H9 (cell line): ENCODE results near the gene ABCC2. TPM values are rescaled to one million over a fixed set of nuclear protein-coding genes. Genes with fewer than 3 reads are reported as not detected.

Experiments used
- DNase-seq: peaks from one replicate; pipeline ENCODE4 v3.0.0-alpha.2; 2017
- H2AFZ ChIP-seq: one replicate; pipeline ENCODE4 v1.6.1; 2013; ENCODE audit warnings: mild to moderate bottlenecking, low read length, control low read depth, moderate library complexity
- H2AK5ac ChIP-seq: 2 replicates; pipeline ENCODE4 v1.6.1; 2013; ENCODE audit warnings: low read length, control low read depth, mixed read lengths; ENCODE audit not compliant: insufficient read length
- H2BK120ac ChIP-seq: one replicate; pipeline ENCODE4 v1.6.1; 2013; ENCODE audit warnings: low read depth, mild to moderate bottlenecking, low read length, control low read depth, inconsistent platforms; ENCODE audit not compliant: poor library complexity, severe bottlenecking
- H2BK12ac ChIP-seq: 2 replicates; pipeline ENCODE4 v1.6.1; 2013; ENCODE audit warnings: low read length, control low read depth, mixed read lengths, low read depth; ENCODE audit not compliant: insufficient read length
- H2BK15ac ChIP-seq: 2 replicates; pipeline ENCODE4 v1.6.1; 2013; ENCODE audit warnings: low read depth, low read length, control low read depth
- H2BK20ac ChIP-seq: one replicate; pipeline ENCODE4 v1.6.1; 2013; ENCODE audit warnings: low read depth, mild to moderate bottlenecking, low read length, control low read depth, inconsistent platforms; ENCODE audit not compliant: poor library complexity, severe bottlenecking
- H2BK5ac ChIP-seq: 2 replicates; pipeline ENCODE4 v1.6.1; 2013; ENCODE audit warnings: low read length, control low read depth, mixed read lengths; ENCODE audit not compliant: insufficient read length
- H3K14ac ChIP-seq: 2 replicates; pipeline ENCODE4 v1.6.1; 2013; ENCODE audit warnings: low read length, control low read depth; ENCODE audit not compliant: insufficient read depth
- H3K18ac ChIP-seq: 2 replicates; pipeline ENCODE4 v1.6.1; 2013; ENCODE audit warnings: low read depth, mild to moderate bottlenecking, mixed read lengths, low read length, control low read depth; ENCODE audit not compliant: insufficient read length
- H3K23ac ChIP-seq: 2 replicates; pipeline ENCODE4 v1.6.1; 2013; ENCODE audit warnings: low read length, control low read depth, mixed read lengths, low read depth; ENCODE audit not compliant: insufficient read length
- H3K23me2 ChIP-seq: 2 replicates; pipeline ENCODE4 v1.6.1; 2013; ENCODE audit warnings: low read depth, mild to moderate bottlenecking, mixed read lengths, low read length, control low read depth; ENCODE audit not compliant: insufficient read length, poor library complexity, severe bottlenecking
- H3K27ac ChIP-seq: 2 replicates; pipeline ENCODE4 v1.5.1; 2013; ENCODE audit warnings: low read length, control low read depth, mixed read lengths, low read depth; ENCODE audit not compliant: insufficient read length
- H3K27me3 ChIP-seq: 2 replicates; pipeline ENCODE4 v1.6.1; 2013; ENCODE audit warnings: low read length, control low read depth, inconsistent platforms; ENCODE audit not compliant: insufficient read depth
- H3K4ac ChIP-seq: 2 replicates; pipeline ENCODE4 v1.6.1; 2013; ENCODE audit warnings: low read depth, mild to moderate bottlenecking, control low read depth, inconsistent platforms, low read length, moderate library complexity
- H3K4me1 ChIP-seq: 2 replicates; pipeline ENCODE4 v1.6.1; 2013; ENCODE audit warnings: low read length, control low read depth, inconsistent platforms; ENCODE audit not compliant: insufficient read depth
- H3K4me2 ChIP-seq: 2 replicates; pipeline ENCODE4 v1.6.1; 2013; ENCODE audit warnings: low read length, control low read depth, mixed read lengths; ENCODE audit not compliant: insufficient read length, insufficient read depth
- H3K56ac ChIP-seq: 2 replicates; pipeline ENCODE4 v1.6.1; 2013; ENCODE audit warnings: low read depth, mild to moderate bottlenecking, mixed read lengths, low read length, control low read depth; ENCODE audit not compliant: insufficient read length
- H3K79me1 ChIP-seq: 2 replicates; pipeline ENCODE4 v1.6.1; 2013; ENCODE audit warnings: low read depth, mild to moderate bottlenecking, moderate library complexity, low read length, control low read depth, inconsistent platforms; ENCODE audit not compliant: insufficient read depth, poor library complexity, severe bottlenecking
- H3K79me2 ChIP-seq: 2 replicates; pipeline ENCODE4 v1.6.1; 2013; ENCODE audit warnings: low read length, control low read depth, inconsistent platforms; ENCODE audit not compliant: insufficient read depth
- H3K9ac ChIP-seq: 2 replicates; pipeline ENCODE4 v1.6.1; 2013; ENCODE audit warnings: low read length, control low read depth, mixed read lengths; ENCODE audit not compliant: insufficient read length; ENCODE audit errors: extremely low read depth
- H3K9me3 ChIP-seq: one replicate; pipeline ENCODE4 v1.6.1; 2013; ENCODE audit warnings: low read depth, low read length, inconsistent platforms; ENCODE audit not compliant: control insufficient read depth
- H3T11ph ChIP-seq: one replicate; pipeline ENCODE4 v1.6.1; 2013; ENCODE audit warnings: mild to moderate bottlenecking, low read length, control low read depth, inconsistent platforms
- H4K20me1 ChIP-seq: one replicate; pipeline ENCODE4 v1.6.1; 2013; ENCODE audit not compliant: control insufficient read depth, insufficient read length, insufficient read depth
- H4K5ac ChIP-seq: 2 replicates; pipeline ENCODE4 v1.6.1; 2013; ENCODE audit warnings: low read depth, mild to moderate bottlenecking, mixed read lengths, low read length, control low read depth; ENCODE audit not compliant: insufficient read length
- H4K8ac ChIP-seq: replicated peaks from 2 replicates; pipeline ENCODE4 v1.6.1; 2013; ENCODE audit warnings: low read length, control low read depth, mixed read lengths, low read depth; ENCODE audit not compliant: insufficient read length
- H4K91ac ChIP-seq: 2 replicates; pipeline ENCODE4 v1.6.1; 2013; ENCODE audit warnings: low read depth, mild to moderate bottlenecking, moderate library complexity, mixed read lengths, low read length, control low read depth; ENCODE audit not compliant: insufficient read length
- H3K27ac Mint-ChIP-seq, 3 experiments: 2 replicates in 2 of 3; 3 replicates in 1 of 3; pipeline ENCODE4 v1.8.0; 2020 to 2021; ENCODE audit warnings: mixed read lengths in 3 of 3, mild to moderate bottlenecking in 1 of 3, moderate library complexity in 1 of 3
- H3K27me3 Mint-ChIP-seq: 2 replicates; pipeline ENCODE4 v1.8.0; 2021; ENCODE audit warnings: low read depth, mild to moderate bottlenecking, moderate library complexity, mixed read lengths
- H3K36me3 Mint-ChIP-seq, 3 experiments: 2 replicates in 2 of 3; 3 replicates in 1 of 3; pipeline ENCODE4 v1.8.0; 2020 to 2021; ENCODE audit warnings: low read depth in 3 of 3, mixed read lengths in 3 of 3; ENCODE audit not compliant: insufficient read depth in 1 of 3
- H3K4me1 Mint-ChIP-seq, 2 experiments: 2 replicates each; pipeline ENCODE4 v1.8.0; 2020; ENCODE audit warnings: mixed read lengths in 2 of 2
- H3K4me3 Mint-ChIP-seq, 2 experiments: 2 replicates in 1 of 2; 3 replicates in 1 of 2; pipeline ENCODE4 v1.8.0; 2020 to 2021; ENCODE audit warnings: mild to moderate bottlenecking in 2 of 2, mixed read lengths in 2 of 2, moderate library complexity in 1 of 2
- H3K9me3 Mint-ChIP-seq, 2 experiments: 2 replicates in 1 of 2; 3 replicates in 1 of 2; pipeline ENCODE4 v1.8.0; 2020; ENCODE audit warnings: mild to moderate bottlenecking in 2 of 2, mixed read lengths in 2 of 2, moderate library complexity in 1 of 2
- WGBS: extraction: QIAGEN DNeasy Blood & Tissue Kit; methylation state at CpG from one replicate; pipeline ENCODE4 v1.1.7; 2013; ENCODE audit warnings: missing lambda C conversion rate, low lambda C conversion rate, mixed read lengths; ENCODE audit not compliant: insufficient read length; ENCODE audit errors: extremely low coverage; 5-methylcytosine and 5-hydroxymethylcytosine counted together
- total RNA-seq: library from RNA; stranded (reverse); gene quantifications from 2 replicates; pipeline ENCODE4 v1.2.1, GENCODE V29; 2021
- TF ChIP-seq, protein P1 (sequence below): fragments of 200-600 bp; sonication (generic); conservative IDR thresholded peaks from 3 replicates; pipeline ENCODE4 v1.8.0; 2021; ENCODE audit warnings: antibody characterized with exemption, mild to moderate bottlenecking

Gene ABCC2
- total RNA-seq, 1 experiment from 2014 or later, result 0.68 TPM

DNA sequence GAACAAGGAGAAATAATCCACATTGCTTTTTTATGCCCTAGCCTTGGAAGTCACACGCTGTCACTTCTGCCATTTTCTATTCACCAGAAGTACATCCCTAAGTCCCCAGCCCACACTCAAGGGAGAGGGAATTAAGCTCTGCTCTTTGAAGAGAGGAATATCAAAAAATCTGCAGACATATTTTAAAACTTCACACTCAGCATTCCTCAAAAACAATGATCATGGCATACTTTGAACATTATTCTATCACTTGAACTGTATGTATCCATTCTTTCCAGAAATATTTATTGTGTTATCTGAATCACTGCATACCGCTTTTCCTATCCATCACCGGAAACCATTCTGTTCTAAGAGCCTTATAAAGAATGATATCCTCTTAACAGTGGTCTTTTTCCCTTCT lies 9.4 kb downstream of the ABCC2 start:
- no peaks in the 10 kb centered on the region for H3K23me2 ChIP-seq
- no peak overlapping the region for H3K4me2 ChIP-seq
- no peak overlapping the region for H3K27ac Mint-ChIP-seq
- no peak overlapping the region for H3K9ac ChIP-seq
- TF ChIP-seq, protein P1, sequence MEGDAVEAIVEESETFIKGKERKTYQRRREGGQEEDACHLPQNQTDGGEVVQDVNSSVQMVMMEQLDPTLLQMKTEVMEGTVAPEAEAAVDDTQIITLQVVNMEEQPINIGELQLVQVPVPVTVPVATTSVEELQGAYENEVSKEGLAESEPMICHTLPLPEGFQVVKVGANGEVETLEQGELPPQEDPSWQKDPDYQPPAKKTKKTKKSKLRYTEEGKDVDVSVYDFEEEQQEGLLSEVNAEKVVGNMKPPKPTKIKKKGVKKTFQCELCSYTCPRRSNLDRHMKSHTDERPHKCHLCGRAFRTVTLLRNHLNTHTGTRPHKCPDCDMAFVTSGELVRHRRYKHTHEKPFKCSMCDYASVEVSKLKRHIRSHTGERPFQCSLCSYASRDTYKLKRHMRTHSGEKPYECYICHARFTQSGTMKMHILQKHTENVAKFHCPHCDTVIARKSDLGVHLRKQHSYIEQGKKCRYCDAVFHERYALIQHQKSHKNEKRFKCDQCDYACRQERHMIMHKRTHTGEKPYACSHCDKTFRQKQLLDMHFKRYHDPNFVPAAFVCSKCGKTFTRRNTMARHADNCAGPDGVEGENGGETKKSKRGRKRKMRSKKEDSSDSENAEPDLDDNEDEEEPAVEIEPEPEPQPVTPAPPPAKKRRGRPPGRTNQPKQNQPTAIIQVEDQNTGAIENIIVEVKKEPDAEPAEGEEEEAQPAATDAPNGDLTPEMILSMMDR, result no peak
- H4K20me1 ChIP-seq, result no peaks in the 10 kb centered on the region
- H3K18ac ChIP-seq, result no peak overlapping the region
- H3K79me1 ChIP-seq, result no peaks in the 10 kb centered on the region
- H2BK15ac ChIP-seq, result no peak overlapping the region
- no peaks in the 10 kb centered on the region for H3K9me3 Mint-ChIP-seq
- no peak overlapping the region for H2BK5ac ChIP-seq
- no peak overlapping the region for H2BK12ac ChIP-seq
- no peak overlapping the region for H3K27ac ChIP-seq
- H3K4me1 ChIP-seq, result no peaks in the 10 kb centered on the region
- no peak overlapping the region for H3T11ph ChIP-seq
- no peak overlapping the region for H2BK120ac ChIP-seq
- H4K8ac ChIP-seq, result no peak overlapping the region
- H3K23ac ChIP-seq, result no peak overlapping the region
- H3K56ac ChIP-seq, result no peak overlapping the region
- H2AFZ ChIP-seq, result no peak overlapping the region
- no peaks in the 10 kb centered on the region for H3K9me3 ChIP-seq
- no peak overlapping the region for H3K14ac ChIP-seq
- H2BK20ac ChIP-seq, result no peak overlapping the region
- H3K79me2 ChIP-seq, result no peaks in the 10 kb centered on the region
- H4K5ac ChIP-seq, result no peak overlapping the region
- WGBS, result no CpG with 5 or more reads among the region's 3 CpGs
- DNase-seq, result no peak
- H3K36me3 Mint-ChIP-seq, result no peaks in the 10 kb centered on the region
- H3K4me3 Mint-ChIP-seq, result no peak overlapping the region
- H3K4me1 Mint-ChIP-seq, result no peaks in the 10 kb centered on the region
- H3K4ac ChIP-seq, result no peak overlapping the region
- no peak overlapping the region for H2AK5ac ChIP-seq
- no peaks in the 10 kb centered on the region for H3K27me3 ChIP-seq
- H3K27me3 Mint-ChIP-seq, result peaks cover 7% of the 10 kb centered on the region; the same call in 1 of the 2 replicates
- no peak overlapping the region for H4K91ac ChIP-seq
